T-cell (primary cell): Measurements from ENCODE around the gene HPN. TPM values are rescaled to one million over a fixed set of nuclear protein-coding genes. Genes with fewer than 3 reads are reported as not detected.

Experiments
- ATAC-seq, 4 experiments: fragments of 200-7000 bp in 3 of 4; fragments of 150-1000 bp in 1 of 4; cut with Tn5 transposase; replicated peaks in 1 of 4; 1 replicate in 3 of 4; 2 replicates in 1 of 4; pipeline ENCODE4 v1.10.0; 2021; ENCODE audit warnings: moderate library complexity in 3 of 4, mild to moderate bottlenecking in 2 of 4, moderate number of reproducible peaks in 1 of 4
- CTCF ChIA-PET, 2 donors: fragments of 300-600 bp; sonication (Branson Sonifier 250); formaldehyde crosslinking; loops; one replicate each; lab custom pipeline; 2022; ENCODE audit warnings: antibody characterized with exemption in 2 of 2; lab: Charles Lee
- POLR2A ChIA-PET, 2 donors: fragments of 300-600 bp; sonication (Branson Sonifier 250); formaldehyde crosslinking; loops; one replicate each; lab custom pipeline; 2022; ENCODE audit warnings: antibody characterized with exemption in 2 of 2; lab: Charles Lee
- DNase-seq, 35 experiments: peaks; one replicate each; pipeline versions ENCODE4 v3.0.0 to v3.0.0-alpha.2; 2013 to 2023
- H3K27ac ChIP-seq: one replicate; pipeline ENCODE4 v1.5.1; 2013; ENCODE audit warnings: low read length
- H3K27me3 ChIP-seq, 2 experiments: replicated peaks in 1 of 2; 1 replicate in 1 of 2; 2 replicates in 1 of 2; pipeline versions ENCODE4 v1.6.1 to v1.7.0; 2013; ENCODE audit warnings: low read length in 1 of 2, mixed read lengths in 1 of 2; ENCODE audit not compliant: control insufficient read depth in 2 of 2, insufficient read depth in 2 of 2; ENCODE audit errors: extremely low read depth in 1 of 2
- H3K36me3 ChIP-seq, 2 donors: 1 replicate in 1 of 2; 2 replicates in 1 of 2; pipeline versions ENCODE4 v1.6.1 to v1.7.0; 2013; ENCODE audit warnings: low read length in 1 of 2; ENCODE audit not compliant: control insufficient read depth in 2 of 2, insufficient read depth in 1 of 2; ENCODE audit errors: extremely low read depth in 1 of 2
- H3K4me1 ChIP-seq, 2 experiments: 1 replicate in 1 of 2; 2 replicates in 1 of 2; pipeline versions ENCODE4 v1.6.1 to v1.7.0; 2013; ENCODE audit warnings: low read length in 2 of 2, mixed read lengths in 1 of 2; ENCODE audit not compliant: insufficient read depth in 2 of 2, control insufficient read depth in 1 of 2; ENCODE audit errors: extremely low read depth in 1 of 2
- H3K4me3 ChIP-seq, 2 donors: 1 replicate in 1 of 2; 2 replicates in 1 of 2; pipeline versions ENCODE4 v1.5.1 to v1.7.0; 2013; ENCODE audit warnings: mild to moderate bottlenecking in 2 of 2, low read length in 1 of 2, moderate library complexity in 1 of 2; ENCODE audit not compliant: control insufficient read depth in 1 of 2; ENCODE audit errors: extremely low read depth in 1 of 2
- H3K9me3 ChIP-seq: 2 replicates; pipeline ENCODE4 v1.7.0; 2013
- H3K27ac Mint-ChIP-seq, 2 donors: one replicate each; pipeline ENCODE4 v1.8.0; 2020 to 2021; ENCODE audit warnings: mild to moderate bottlenecking in 2 of 2, mixed read lengths in 2 of 2
- H3K27me3 Mint-ChIP-seq, 2 donors: one replicate each; pipeline ENCODE4 v1.8.0; 2021 to 2022; ENCODE audit warnings: mixed read lengths in 2 of 2
- H3K36me3 Mint-ChIP-seq: one replicate; pipeline ENCODE4 v1.8.0; 2021; ENCODE audit warnings: mixed read lengths
- H3K4me1 Mint-ChIP-seq, 3 donors: one replicate each; pipeline ENCODE4 v1.8.0; 2020 to 2022; ENCODE audit warnings: mixed read lengths in 3 of 3, mild to moderate bottlenecking in 1 of 3
- H3K4me3 Mint-ChIP-seq, 3 donors: one replicate each; pipeline ENCODE4 v1.8.0; 2020 to 2022; ENCODE audit warnings: mild to moderate bottlenecking in 3 of 3, mixed read lengths in 3 of 3, moderate library complexity in 3 of 3
- H3K9me3 Mint-ChIP-seq, 3 donors: one replicate each; pipeline ENCODE4 v1.8.0; 2020 to 2022; ENCODE audit warnings: mixed read lengths in 3 of 3
- WGBS: methylation state at CpG from one replicate; pipeline ENCODE4 v1.1.5; 2013; ENCODE audit warnings: missing lambda C conversion rate; ENCODE audit not compliant: insufficient coverage; 5-methylcytosine and 5-hydroxymethylcytosine counted together
- total RNA-seq, 35 experiments: library from RNA in 6 of 35; stranded (reverse) in 6 of 35; fragments of 120-200 nt in 1 of 35; gene quantifications; one replicate each; pipeline versions ENCODE4 v1.2.1 to v1.2.4 and lab custom pipeline; 2013 to 2026

HPN gene
- total RNA-seq, 5 donors from 2014 or later (not counting 1 experiment from before 2014, with no cell fraction given), result 0.41 to 0.51 (median 0.46) TPM; not detected in 2

DNA sequence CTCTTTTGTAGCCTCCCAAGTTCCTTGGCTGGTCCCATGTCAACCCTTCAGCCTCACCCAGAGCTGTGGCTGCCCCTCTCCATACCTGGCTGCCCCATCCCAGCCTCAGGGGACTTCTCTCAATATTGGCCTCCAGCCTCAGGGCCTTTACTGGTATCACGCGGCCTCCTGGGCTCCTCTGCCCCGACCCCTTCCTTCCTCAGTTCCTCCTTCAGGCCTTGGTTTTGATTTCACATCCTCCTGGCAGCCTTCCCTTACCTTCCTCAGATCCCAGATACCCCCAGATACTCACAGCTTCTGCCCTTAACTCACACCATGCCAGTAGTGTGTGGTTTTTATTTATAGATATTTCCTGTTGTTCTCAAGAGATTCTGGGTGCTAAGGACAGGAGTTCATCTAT, 24.0 kb upstream of the HPN start:
- peaks cover 48 to 54% (median 52%) of the 10 kb centered on the region in 3 donors for H3K4me1 Mint-ChIP-seq
- H3K27ac ChIP-seq, result peak overlapping the region; percentile 50
- POLR2A ChIA-PET, result interaction anchor here in 1 of 2 donors (0.6 kb wide), 1 partner anchor 706 kb away, joined by 3 read pairs; no protein-coding TSS in a partner anchor

DNA sequence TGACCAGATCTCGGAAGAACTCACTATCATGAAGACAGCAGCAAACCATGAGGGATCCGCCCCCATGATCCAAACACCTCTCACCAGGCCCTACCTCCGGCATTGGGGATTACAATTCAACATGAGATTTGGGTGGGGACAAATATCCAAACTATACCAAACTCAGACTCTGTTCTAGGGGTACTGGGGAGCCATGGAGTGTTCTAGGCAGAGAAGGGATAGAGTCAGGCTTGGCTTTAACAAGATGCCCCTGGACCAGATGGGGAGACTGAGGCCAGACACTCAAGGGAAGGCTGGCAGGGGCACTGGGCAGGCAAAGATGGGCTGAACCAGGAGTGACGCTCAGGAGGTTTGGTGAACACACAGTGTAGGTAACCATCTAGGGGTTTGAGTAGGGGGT, 23.1 kb upstream of the HPN start:
- Mint-ChIP-seq H3K4me3 (no peak overlapping the region), H3K36me3 (peaks cover 55% of the 10 kb centered on the region), H3K27ac (peak overlapping the region; percentile 65 to 79), H3K27me3 (no peaks in the 10 kb centered on the region), H3K4me1 (peaks cover 39 to 46% (median 43%) of the 10 kb centered on the region in 3 donors), H3K9me3 (no peaks in the 10 kb centered on the region)
- H3K27ac ChIP-seq, result peak overlapping the region; percentile 41
- DNase-seq, result no peak
- no peaks in the 10 kb centered on the region for H3K9me3 ChIP-seq
- no peak overlapping the region for H3K4me3 ChIP-seq
- POLR2A ChIA-PET, result no interaction called here
- H3K36me3 ChIP-seq, result peaks cover 23 to 82% of the 10 kb centered on the region in 2 donors
- ATAC-seq, result no peak
- CTCF ChIA-PET, result no interaction called here
- H3K27me3 ChIP-seq, result no peaks in the 10 kb centered on the region
- WGBS, result 100% methylated on average over 1 of the region's 4 CpGs
- peaks cover 12 to 38% of the 10 kb centered on the region in 2 experiments for H3K4me1 ChIP-seq

More for the DNA sequence above, 24.0 kb upstream of the HPN start:
- peaks cover 56% of the 10 kb centered on the region for H3K36me3 Mint-ChIP-seq
- no peaks in the 10 kb centered on the region for H3K9me3 Mint-ChIP-seq
- H3K4me3 Mint-ChIP-seq, result no peak overlapping the region
- 81% methylated on average over 3 of the region's 3 CpGs for WGBS
- CTCF ChIA-PET, result interaction anchor here in 1 of 2 donors (0.7 kb wide), 1 partner anchor 114 kb away, joined by 3 read pairs; no protein-coding TSS in a partner anchor
- no peak for ATAC-seq
- H3K27ac Mint-ChIP-seq, result peak overlapping the region; percentile 83 to 88
- DNase-seq, result no peak
- H3K36me3 ChIP-seq, result peaks cover 23 to 74% of the 10 kb centered on the region in 2 donors
- no peak overlapping the region for H3K4me3 ChIP-seq
- H3K9me3 ChIP-seq, result no peaks in the 10 kb centered on the region
- H3K4me1 ChIP-seq, result peaks cover 16 to 47% of the 10 kb centered on the region in 2 experiments
- H3K27me3 Mint-ChIP-seq, result no peaks in the 10 kb centered on the region
- H3K27me3 ChIP-seq, result no peaks in the 10 kb centered on the region

- peaks cover 31 to 38% (median 35%) of the 10 kb centered on the region in 3 donors for H3K4me1 Mint-ChIP-seq
Measured at GRCh38 chr19:35019144-35019543, 22.4 kb upstream of the HPN start.

DNA sequence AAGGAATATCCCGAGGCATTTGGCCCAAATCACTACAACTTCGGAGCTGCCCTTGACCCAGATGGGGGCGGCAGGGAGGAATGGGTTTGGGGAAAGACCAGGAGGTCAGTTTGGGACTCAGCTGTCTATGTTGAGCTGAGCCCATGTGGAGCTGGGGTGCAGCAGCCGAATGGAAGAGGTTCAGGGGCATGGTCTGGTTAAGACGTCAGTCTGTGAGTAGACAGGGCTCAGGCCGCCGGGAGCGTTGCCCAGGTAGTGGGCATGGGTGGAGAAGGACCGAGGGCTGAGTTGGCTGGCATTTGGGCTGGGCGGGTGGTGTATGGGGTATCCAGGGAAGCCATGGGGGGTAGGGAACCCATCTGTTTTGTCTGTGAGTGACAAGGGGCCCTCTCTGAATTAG, 20.5 kb upstream of the HPN start:
- Mint-ChIP-seq H3K27me3 (no peaks in the 10 kb centered on the region), H3K4me3 (no peak overlapping the region), H3K36me3 (peaks cover 47% of the 10 kb centered on the region), H3K4me1 (peaks cover 13 to 20% (median 17%) of the 10 kb centered on the region in 3 donors), H3K9me3 (no peaks in the 10 kb centered on the region), H3K27ac (peak overlapping the region; percentile 74 to 75)
- H3K27ac ChIP-seq, result no peak overlapping the region
- no peak overlapping the region for H3K4me3 ChIP-seq
- no peak for DNase-seq
- no peaks in the 10 kb centered on the region for H3K27me3 ChIP-seq
- peaks cover 0 to 12% of the 10 kb centered on the region in 2 experiments for H3K4me1 ChIP-seq
- peaks cover 23 to 98% of the 10 kb centered on the region in 2 donors for H3K36me3 ChIP-seq
- ATAC-seq, result no peak
- H3K9me3 ChIP-seq, result no peaks in the 10 kb centered on the region
- ChIA-PET CTCF (no interaction called here), POLR2A (no interaction called here)
- 97% methylated on average over 9 of the region's 10 CpGs for WGBS

More at GRCh38 chr19:35019144-35019543, 22.4 kb upstream of the HPN start:
- Mint-ChIP-seq H3K36me3 (peaks cover 59% of the 10 kb centered on the region), H3K27ac (peak overlapping the region in 1 of 2 donors; percentile 79), H3K9me3 (no peaks in the 10 kb centered on the region), H3K27me3 (no peaks in the 10 kb centered on the region), H3K4me3 (no peak overlapping the region)
- Histone ChIP-seq H3K4me1 (peaks cover 4 to 30% of the 10 kb centered on the region in 2 experiments), H3K36me3 (peaks cover 23 to 89% of the 10 kb centered on the region in 2 donors), H3K27ac (peak overlapping the region; percentile 41), H3K4me3 (no peak overlapping the region), H3K9me3 (no peaks in the 10 kb centered on the region), H3K27me3 (no peaks in the 10 kb centered on the region)
- DNase-seq, result no peak
- ChIA-PET CTCF (no interaction called here), POLR2A (no interaction called here)
- WGBS, result 100% methylated on average over 15 of the region's 22 CpGs
- ATAC-seq, result no peak

GRCh38 chr19:35021596-35021995, 19.9 kb upstream of the HPN start:
- POLR2A ChIA-PET, result no interaction called here
- H3K27ac ChIP-seq, result no peak overlapping the region
- 97% methylated on average over 23 of the region's 25 CpGs for WGBS
- DNase-seq (no peak), ATAC-seq (no peak)
- H3K4me3 ChIP-seq, result no peak overlapping the region
- Mint-ChIP-seq H3K9me3 (no peaks in the 10 kb centered on the region), H3K4me3 (no peak overlapping the region), H3K27me3 (no peaks in the 10 kb centered on the region), H3K27ac (no peak overlapping the region), H3K4me1 (peaks cover 11 to 20% (median 15%) of the 10 kb centered on the region in 3 donors), H3K36me3 (peaks cover 47% of the 10 kb centered on the region)
- CTCF ChIA-PET, result interaction anchor here in 1 of 2 donors (0.5 to 0.6 kb wide), 2 partner anchors 17 to 618 kb away, joined by 3 to 5 read pairs; no protein-coding TSS in a partner anchor
- H3K4me1 ChIP-seq, result peaks cover 0 to 9% of the 10 kb centered on the region in 2 experiments
- no peaks in the 10 kb centered on the region for H3K9me3 ChIP-seq
- H3K36me3 ChIP-seq, result peaks cover 27 to 96% of the 10 kb centered on the region in 2 donors
- H3K27me3 ChIP-seq, result no peaks in the 10 kb centered on the region

- no peak overlapping the region for H3K27ac ChIP-seq
- Mint-ChIP-seq H3K27ac (no peak overlapping the region), H3K27me3 (no peaks in the 10 kb centered on the region), H3K4me1 (peaks cover 7 to 20% (median 12%) of the 10 kb centered on the region in 3 donors), H3K4me3 (no peak overlapping the region), H3K9me3 (no peaks in the 10 kb centered on the region), H3K36me3 (peaks cover 48% of the 10 kb centered on the region)
- H3K4me3 ChIP-seq, result no peak overlapping the region
- POLR2A ChIA-PET, result no interaction called here
- DNase-seq (no peak), ATAC-seq (no peak)
- 95% methylated on average over 7 of the region's 14 CpGs for WGBS
- no peaks in the 10 kb centered on the region for H3K9me3 ChIP-seq
- no peaks in the 10 kb centered on the region for H3K27me3 ChIP-seq
- peaks cover 26 to 93% of the 10 kb centered on the region in 2 donors for H3K36me3 ChIP-seq
- peaks cover 0 to 1% of the 10 kb centered on the region in 2 experiments for H3K4me1 ChIP-seq
- CTCF ChIA-PET, result interaction anchor here in 1 of 2 donors (0.6 kb wide), 1 partner anchor 218 kb away, joined by 3 read pairs; no protein-coding TSS in a partner anchor
Measured at GRCh38 chr19:35022460-35022859, 19.1 kb upstream of the HPN start.
